HG03432 (cell line): ENCODE measurements around the gene WDR70.
"Not testable (repeated sequence)": the region's sequence is repeated elsewhere in the genome, so short reads cannot be mapped to it uniquely, and the experiment has no call there.

ENCODE experiments used
- ATAC-seq: cut with Tn5 transposase; IDR thresholded peaks from one replicate; pipeline ENCODE4 v1.9.1; 2021; ENCODE audit warnings: mild to moderate bottlenecking, moderate library complexity; ENCODE audit not compliant: unreplicated experiment

The WDR70 gene

DNA sequence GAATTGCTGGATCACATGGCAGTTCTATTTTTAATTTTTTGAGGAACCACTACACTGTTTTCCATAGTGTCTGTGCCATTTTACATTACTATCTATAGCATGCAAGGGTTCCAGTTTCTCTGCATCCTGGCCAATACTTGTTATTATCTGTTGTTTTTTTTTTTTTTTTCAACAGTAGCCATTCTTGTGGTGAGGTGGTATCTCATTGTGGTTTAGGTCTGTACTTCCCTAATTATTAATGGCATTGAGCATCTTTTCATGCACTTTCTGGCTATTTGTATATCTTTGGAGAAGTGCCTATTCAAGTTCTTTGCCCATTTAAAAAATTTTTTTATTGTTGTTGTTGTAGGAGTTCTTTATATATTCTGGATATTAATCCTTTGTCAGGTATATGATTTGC, 363.0 kb downstream of the WDR70 start:
- no peak for ATAC-seq

DNA sequence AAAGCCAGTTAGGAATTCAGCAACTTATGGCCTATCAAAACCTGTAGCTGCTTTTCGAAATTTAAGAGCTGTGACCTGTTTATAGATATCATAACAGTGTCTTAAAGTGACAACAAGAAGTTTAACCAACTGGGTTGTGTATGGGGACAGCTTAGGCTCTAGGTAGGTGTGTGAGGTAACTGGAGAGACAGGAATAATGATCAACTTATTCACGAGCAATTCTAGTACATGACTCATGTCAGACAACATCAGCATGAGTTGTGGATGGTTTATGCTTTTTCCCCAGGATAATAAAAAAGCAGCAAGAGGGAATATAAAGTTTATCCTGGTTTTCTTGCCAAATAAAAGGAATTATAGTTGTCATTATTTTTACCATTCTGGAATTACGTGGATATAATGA, 372.1 kb downstream of the WDR70 start:
- no peak for ATAC-seq

DNA sequence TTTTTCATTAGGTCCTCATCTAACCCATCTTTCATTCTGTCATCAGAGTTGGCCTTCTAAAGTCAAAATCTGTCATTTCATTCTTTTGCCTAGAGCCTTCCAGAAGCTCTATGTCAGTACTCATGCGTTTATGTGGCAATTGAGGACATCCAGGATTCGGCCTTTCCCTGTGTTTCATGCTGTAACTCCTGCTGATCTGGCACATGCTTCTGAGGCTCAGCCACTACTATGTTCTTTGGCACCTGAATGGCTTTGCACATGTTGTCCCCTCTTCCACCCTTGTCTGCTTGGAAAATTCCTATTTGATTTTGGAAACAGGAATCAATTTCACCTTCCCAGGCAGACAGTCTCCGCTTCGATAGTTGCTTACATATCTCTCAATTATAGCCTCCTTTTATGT, 375.9 kb downstream of the WDR70 start:
- ATAC-seq: no peak

DNA sequence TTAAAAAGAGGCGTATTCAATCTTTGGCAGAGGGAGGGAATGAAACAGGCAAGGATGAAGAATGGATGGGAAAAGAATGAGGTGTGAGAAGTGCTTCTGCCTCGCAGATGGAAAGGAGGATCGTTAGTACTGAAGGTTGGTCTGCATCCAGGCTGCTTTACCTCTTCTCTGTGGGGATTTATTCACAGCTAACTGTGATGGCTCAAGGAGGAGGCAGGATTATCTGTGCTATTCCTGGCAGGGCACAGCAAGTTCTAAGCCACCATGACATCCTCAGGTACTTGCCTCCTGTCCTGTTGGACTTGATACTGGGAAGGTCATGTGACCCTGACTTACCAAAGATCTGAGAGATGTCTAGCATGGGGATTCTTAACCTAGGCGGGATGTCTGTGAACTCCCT, 376.5 kb downstream of the WDR70 start:
- ATAC-seq: no peak

DNA sequence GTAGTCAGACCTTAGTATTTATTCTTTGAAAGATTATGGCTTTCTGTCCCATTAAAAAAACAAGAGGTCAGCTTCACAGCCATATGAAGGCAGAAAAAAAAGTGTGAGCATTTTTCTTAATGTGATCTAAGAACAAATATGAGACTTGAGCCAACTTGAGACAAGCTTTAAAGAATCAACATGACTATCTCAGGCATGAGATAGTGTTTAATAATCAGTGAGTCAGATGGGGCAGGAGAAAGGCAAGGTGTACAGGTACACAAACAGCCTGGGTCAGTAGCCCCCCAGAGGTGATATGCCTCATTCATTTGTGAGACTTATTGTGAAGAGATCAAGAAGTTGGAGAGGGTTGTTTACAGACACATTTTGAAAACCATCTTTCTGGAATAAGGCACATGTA, 377.1 kb downstream of the WDR70 start:
- no peak for ATAC-seq

DNA sequence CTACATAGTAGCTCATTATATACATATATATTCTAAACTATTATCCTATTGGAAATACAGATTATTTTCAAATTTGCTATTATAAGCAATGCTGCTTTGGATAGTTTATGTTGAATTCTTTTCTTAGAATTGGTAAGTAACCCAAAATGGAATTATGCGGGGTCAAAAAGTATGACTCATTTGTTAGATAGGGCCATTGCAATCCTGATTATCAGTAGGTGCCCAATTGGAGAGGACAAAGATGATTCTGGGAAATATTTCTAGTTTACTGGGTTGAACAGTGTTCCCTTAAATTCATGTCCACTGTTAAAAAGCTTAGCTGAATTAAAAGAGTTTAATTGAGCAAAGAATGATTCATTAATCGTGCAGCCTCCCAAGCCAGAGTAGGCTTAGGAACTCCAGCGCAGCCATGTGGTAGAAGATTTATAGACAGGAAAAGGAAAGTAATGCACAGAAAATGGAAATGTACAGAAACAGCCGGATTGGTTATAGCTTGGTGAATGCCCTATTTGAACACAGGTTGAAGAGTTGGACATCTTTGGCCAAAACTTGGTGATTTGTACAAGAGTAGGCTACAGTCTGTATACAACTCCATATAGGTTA, 379.0 kb downstream of the WDR70 start:
- ATAC-seq: no peak

DNA sequence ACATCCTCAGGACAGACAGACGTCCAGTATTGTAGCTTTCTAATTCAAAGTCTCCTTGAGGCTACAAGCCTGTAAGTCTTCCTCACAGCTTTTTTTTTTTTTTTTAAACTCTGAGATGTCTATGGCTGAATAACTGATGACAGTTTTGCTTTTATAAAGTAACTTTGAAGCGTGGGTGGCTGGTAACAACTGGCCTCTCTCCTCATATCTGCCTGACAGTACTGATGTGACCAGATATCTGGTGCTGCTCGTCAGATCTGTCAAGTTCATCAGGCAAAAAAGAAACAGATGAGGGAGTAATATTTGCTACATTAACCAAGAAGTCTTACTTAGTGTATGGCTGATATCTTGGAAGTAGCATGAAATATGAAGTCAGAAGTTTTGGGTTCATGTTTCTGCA, 388.1 kb downstream of the WDR70 start:
- no peak for ATAC-seq

DNA sequence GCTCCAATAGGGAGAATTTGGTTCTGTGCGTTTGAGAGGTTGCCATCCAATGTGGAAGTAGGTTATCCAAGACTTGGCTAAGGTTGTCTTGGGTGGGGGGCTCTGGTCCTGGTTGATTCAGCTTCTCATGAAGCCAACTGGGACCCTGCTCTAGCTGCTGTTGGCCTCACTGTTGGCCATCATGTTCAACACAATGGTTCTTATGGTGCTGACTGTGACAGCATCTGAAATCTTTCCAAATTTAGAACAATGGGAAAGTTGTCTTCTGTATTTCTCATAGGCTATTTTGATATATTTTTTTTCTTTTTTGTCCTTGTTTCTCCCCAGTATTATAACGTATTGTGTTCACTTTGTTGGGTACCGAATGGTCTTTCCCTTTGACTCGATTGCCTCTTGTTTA, 388.8 kb downstream of the WDR70 start:
- no peak for ATAC-seq

DNA sequence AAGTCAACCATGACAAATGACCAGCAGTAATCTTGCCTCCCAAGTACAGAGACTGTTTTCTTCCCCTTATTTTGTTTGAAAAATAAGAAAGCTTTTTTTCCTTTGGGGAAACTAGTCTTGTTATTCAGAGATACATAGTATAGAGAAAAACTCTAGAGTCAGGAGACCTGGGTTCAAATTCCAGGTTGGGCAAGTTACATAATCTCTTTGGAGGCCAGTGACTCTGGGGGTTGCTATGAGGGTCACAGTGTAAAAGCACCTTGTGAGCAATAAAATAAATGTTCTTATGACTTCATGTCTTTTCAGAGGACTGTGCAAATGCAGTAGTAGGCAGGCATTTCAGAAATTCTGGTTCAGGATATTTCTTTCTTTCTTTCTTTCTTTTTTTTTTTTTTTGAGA, 389.3 kb downstream of the WDR70 start:
- ATAC-seq: no peak

DNA sequence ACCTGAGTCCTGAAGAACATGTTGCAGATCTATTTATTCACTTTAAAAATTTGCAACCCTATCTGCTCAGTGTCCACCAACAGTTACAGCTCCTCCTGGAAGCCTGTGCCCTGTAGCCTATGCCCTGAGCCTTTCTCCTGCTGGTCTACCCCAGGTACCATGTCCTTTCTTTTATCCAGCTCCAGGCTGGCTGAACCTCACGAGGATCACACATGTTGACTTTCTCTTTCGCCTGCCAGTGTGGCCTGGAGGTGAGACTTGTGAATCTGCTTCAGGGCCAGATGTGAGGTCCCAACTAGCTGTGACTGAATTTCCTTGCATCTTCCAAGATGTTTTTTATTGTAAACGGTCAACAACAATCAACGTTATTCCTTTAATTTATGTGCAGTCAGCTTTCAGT, 390.0 kb downstream of the WDR70 start:
- ATAC-seq: no peak

DNA sequence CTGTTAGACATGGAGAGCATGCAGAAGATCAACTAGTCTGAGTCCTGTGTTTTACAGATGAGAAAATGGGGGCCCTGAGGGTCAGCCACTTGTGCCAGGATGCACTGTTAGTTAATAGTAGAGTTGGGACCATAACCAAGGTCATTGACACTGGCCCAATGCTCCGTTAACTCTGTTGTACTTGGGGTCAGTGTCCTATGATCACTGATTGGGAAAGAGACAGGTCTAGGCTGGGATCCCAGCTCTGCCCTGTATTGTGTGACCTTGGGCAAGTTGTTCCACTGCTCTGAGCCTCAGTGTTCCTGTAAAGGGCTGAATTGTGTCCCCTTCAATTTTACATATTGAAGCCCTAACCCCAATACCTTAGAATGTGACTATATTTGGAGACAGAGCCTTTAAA, 390.7 kb downstream of the WDR70 start:
- ATAC-seq: no peak

DNA sequence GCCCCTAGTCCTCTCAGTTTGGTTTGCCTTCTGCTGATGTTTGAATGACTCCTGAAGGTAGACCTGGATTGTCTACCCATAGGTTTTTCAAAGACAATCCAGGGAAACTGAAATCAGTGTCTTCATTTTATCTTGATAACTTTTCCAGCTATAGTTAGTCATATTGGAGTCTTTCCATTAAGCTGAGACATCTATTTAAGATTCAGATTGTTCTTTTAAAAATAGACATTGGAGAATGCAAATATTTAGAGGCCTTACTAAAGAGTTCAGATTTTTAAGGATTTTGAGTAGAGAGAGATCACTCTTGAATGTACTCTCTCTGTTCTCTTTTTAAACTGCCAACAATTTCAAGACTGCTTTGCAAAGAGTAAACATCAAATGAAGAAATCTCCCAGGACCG, 391.7 kb downstream of the WDR70 start:
- no peak for ATAC-seq

DNA sequence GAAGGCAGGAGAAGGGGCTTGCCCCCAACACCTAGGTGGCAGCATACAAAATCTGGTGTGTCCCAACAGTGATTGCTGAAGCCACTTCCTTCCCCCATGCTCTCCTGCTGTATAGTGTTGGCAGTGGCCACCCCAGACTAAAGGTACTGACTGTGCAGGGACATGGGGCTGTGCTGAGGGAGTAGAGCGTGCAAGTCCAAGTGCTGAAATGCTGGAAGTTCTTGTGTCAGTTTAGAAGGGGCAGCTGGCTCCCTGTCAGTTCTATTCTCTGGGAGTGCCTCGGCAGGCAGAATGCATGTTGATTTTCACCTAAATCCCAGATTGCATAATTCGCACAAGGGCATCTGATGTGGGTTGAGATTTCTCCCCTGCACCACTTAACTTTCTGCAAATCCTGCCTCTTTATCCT, 392.1 kb downstream of the WDR70 start:
- no peak for ATAC-seq

DNA sequence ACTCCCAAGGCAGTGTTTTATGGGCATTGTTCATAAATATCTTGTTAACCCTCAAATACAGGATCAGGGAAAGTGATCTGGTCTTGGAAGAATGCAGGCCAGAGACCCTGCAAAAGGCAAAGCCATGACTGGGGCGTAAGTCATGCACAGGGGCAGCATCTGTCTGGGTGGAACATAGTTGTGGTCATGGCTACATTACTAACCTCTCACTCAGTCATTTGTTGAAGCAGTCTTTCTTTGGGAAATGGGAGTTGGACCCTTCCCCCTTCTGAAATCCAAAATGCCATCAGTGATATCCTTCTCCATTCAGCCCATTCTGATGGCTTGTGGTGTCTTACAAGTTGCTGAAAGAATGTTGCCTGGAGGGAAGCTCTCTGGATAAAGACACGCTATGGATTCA, 392.6 kb downstream of the WDR70 start:
- ATAC-seq: no peak

DNA sequence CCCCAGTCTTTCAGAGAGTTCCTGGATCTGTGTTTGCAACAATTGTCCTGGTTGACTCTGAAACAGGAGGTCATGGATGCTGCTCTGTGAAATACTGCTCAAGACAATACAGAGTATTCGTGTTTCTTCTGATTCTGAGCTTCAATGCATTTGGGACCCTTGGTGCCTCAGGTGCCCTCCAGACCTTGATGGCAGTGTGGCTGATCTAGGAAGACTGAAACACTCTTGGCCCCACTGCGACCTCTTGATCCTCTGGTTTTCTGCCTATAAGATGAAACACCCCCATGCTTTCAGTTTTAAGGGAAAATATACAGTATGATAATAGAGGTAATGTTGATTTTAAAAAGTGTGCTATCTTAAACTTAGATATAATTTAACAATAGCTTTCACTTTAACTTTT, 393.1 kb downstream of the WDR70 start:
- ATAC-seq: no peak

DNA sequence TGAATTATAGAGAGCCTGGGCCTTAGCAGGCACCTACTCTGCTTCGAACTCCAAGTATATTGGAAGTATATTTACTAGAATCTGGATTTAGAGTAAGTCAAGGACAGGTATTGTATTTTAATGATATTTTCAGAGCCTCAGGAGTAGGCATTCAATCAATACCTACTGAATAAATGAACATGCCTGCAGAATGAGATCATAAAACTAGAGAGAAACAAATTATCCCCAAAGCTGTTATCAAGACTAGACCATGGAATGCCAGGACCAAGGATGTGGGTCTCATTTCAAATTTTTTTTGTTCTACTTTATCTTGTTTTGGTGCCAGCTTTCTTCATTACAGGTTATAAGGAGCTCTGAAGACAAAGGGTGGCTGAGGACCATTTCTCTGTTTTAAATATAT, 394.7 kb downstream of the WDR70 start:
- no peak for ATAC-seq

DNA sequence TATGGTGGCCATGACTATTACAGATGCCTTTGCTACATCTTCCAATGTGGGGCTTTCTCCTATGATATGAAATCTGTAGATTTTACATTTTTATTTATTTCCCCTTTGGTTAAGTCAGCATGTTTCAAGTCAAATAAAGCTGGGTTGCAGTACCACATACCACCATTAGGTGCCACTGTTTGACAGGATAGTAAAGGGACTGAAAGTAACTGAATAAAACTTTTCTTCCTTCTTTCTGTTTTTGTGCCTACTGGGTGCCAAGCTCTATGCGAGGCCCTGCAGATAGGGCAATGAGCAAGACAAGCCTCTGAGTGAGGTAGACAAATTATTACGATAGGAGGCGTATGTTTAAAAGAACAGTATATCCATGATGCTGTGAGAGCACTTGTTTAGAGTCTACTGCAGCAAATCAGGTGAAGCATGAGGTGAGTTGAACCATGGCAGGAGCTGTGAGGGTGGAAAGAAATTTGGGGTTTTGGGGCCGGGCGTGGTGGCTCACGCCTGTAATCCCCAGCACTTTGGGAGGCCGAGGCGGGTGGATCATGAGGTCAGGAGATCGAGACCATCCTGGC, 395.9 kb downstream of the WDR70 start:
- no peak for ATAC-seq

DNA sequence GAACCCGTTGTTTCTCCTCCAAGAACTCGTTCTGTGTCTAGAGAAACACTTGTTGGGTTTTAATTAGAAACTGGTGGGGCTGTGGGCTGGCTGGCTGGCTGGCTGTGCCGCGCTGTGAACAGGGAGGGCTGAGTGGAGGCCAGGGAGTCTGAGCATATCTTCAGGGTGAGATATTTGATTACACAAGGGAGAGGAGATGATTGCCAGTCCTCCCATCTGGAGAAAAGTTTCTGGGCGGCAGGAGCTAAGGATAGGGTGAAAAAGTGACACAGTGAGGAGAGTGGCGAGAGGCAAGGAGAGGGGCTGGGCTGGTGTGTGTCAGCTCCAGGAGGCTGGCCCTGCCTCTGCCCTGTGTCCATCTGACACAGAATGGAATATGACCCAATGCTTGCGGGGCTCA, 397.7 kb downstream of the WDR70 start:
- ATAC-seq: no peak

DNA sequence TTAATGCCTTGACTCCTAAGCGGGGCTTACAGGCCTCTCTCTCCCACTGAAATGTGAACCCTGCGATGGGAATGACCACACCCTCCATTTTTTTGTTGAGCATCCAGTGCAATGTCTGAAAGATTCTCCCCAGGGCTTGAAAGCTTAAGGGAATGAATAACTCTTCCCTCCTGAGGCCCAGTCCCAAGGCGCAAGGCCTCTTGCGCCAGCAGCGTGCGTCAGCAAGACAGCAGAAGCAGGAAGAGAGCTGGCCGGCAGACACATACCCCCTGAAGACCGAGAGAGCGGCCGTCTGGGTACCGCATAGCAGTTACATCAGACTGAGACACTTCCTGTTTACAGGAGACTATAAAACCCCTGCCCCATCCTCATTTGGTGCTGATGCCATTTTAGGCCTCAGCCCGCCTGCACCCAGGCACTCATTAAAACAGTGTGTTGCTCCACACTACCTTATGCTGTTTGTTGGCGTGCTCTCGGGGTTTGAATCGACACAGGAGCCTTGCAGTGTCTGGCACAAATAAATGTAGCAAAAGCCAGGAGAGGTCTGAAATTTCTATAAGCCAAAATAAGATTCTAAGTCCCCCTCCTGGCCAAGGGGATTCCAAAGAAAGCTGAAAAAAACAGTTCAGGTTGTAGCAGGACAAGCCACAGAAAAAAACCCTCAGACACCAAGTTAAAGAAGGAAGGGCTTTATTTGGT, 398.5 kb downstream of the WDR70 start:
- no peak for ATAC-seq

DNA sequence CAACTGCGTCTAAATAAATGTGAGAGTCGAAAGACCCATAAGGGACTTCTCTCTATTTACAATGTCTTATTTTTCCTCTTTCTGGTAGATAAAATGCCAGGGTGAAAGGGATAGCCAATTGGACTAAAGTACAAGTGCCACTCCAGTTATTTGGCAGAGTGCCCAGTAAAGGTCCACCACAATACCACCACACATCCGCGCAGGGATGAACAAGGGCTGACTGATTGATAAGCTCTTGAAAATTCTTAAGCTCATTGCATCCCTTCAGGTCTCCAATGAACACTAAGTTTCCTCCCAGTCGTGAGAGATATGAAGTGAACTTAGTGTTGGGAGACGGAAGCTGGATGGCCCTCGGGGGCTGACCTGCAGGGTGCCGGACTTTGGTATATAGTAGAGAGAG, 402.3 kb downstream of the WDR70 start:
- ATAC-seq: not testable (repeated sequence)

DNA sequence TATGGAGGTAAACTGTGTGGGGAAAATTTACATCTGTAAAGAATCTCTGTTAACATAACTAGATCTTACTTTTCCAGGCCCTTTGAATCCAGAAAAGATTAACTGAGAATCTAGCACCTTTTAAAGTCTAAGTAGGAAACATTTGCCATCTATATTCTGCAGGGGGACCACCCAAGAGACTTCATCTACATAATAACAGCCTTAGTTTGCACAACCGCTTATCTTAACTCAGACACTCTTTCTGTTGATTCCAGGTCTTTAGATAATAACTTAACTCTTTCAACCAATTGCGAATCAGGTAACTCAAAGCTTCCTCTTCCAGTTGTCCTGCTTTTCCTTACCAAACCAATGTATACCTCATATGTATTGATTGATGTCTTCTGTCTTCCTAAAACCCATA, 407.3 kb downstream of the WDR70 start:
- no peak for ATAC-seq

DNA sequence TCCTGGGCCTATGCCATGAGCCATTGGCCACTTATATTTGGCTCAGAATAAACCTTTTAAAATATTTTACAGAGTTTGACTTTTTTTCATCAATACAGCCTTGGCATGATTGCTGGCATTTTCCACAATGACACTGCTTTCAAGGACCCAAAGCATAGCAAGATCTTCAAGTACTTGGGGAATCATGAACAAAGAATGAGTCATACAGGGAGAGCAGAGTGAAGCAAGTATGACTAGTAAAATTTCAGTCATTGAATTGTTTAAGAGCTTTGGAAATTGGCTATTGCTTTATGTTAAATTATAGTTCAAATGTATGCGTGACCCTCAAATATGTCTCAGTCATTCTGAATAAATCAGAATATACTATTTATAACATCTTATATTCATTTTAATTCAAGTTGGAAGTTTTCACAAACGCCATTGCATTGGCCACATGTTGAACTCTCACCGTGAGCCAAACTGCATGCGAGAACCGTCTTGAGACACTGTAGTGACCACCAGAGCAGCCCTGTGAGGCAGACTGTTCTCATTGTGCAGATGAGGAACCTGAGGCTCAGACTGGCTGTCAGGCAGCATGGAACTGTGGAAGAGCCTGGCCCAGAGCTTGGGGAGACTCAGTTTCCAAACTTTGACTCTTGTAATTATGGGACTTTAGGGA, 407.9 kb downstream of the WDR70 start:
- no peak for ATAC-seq
